Suprapubic skin (tissue), 3 donors: ENCODE measurements around the gene LYST.

ENCODE experiments used
- POLR2A ChIP-seq, 2 donors: fragments of 450-650 bp; IDR thresholded peaks; one replicate each; pipeline ENCODE4 v1.6.1; 2017; ENCODE audit warnings: antibody characterized with exemption in 2 of 2, mild to moderate bottlenecking in 2 of 2, moderate library complexity in 2 of 2
- TF ChIP-seq, protein P1 (sequence below), 2 donors: fragments of 200-600 bp in 1 of 2; fragments of 450-650 bp in 1 of 2; sonication (generic) in 1 of 2; IDR thresholded peaks; one replicate each; pipeline ENCODE4 v1.5.1; 2016 to 2019; ENCODE audit warnings: antibody characterized with exemption in 2 of 2, mild to moderate bottlenecking in 1 of 2, moderate library complexity in 1 of 2

DNA sequence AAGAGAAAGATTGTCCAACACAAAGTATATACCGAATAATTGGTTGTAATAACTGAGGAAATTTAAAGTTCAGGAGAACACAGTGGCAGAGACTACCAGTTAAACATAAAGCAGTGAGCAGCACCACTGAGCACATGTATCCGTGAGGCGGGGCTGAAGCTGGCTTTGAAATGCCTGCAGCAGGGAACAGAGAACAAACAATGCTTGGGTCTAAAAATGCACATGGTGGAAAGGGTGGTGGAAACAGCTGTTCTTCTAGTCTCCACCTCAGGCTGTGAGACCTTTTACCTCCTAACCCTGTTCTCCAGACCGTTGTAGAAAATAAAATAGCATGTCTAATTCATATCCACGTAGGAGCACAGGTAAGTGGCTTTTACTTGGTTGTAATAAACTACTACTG lies 209.4 kb downstream of the LYST start:
- TF ChIP-seq, protein P1, sequence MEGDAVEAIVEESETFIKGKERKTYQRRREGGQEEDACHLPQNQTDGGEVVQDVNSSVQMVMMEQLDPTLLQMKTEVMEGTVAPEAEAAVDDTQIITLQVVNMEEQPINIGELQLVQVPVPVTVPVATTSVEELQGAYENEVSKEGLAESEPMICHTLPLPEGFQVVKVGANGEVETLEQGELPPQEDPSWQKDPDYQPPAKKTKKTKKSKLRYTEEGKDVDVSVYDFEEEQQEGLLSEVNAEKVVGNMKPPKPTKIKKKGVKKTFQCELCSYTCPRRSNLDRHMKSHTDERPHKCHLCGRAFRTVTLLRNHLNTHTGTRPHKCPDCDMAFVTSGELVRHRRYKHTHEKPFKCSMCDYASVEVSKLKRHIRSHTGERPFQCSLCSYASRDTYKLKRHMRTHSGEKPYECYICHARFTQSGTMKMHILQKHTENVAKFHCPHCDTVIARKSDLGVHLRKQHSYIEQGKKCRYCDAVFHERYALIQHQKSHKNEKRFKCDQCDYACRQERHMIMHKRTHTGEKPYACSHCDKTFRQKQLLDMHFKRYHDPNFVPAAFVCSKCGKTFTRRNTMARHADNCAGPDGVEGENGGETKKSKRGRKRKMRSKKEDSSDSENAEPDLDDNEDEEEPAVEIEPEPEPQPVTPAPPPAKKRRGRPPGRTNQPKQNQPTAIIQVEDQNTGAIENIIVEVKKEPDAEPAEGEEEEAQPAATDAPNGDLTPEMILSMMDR (IDR thresholded peaks at IDR 0.05): no peak
- no peak for TF ChIP-seq POLR2A (IDR thresholded peaks at IDR 0.05)
